Tibial artery (tissue), 4 donors: ENCODE results near the gene CLECL1.
"Not testable (repeated sequence)": the region's sequence is repeated elsewhere in the genome, so short reads cannot be mapped to it uniquely, and the experiment has no call there.

Experiments
- DNase-seq, 2 donors: peaks; one replicate each; pipeline ENCODE4 v3.0.0-alpha.2; 2019
- H3K27ac ChIP-seq, 2 donors: fragments of 200-600 bp; sonication (generic) in 1 of 2; 1 replicate in 1 of 2; 2 replicates in 1 of 2; pipeline ENCODE4 v1.5.1; 2018 to 2019; ENCODE audit warnings: mild to moderate bottlenecking in 1 of 2
- H3K27me3 ChIP-seq, 2 donors: fragments of 200-600 bp; sonication (generic) in 1 of 2; one replicate each; pipeline versions ENCODE4 v1.5.1 to v1.6.0; 2016 to 2019
- H3K36me3 ChIP-seq, 3 donors: fragments of 200-600 bp; sonication (generic) in 2 of 3; one replicate each; pipeline ENCODE4 v1.5.1; 2016 to 2019; ENCODE audit warnings: mild to moderate bottlenecking in 2 of 3
- H3K4me1 ChIP-seq, 4 donors: fragments of 200-600 bp; sonication (generic) in 2 of 4; 1 replicate in 3 of 4; 2 replicates in 1 of 4; pipeline ENCODE4 v1.5.1; 2016 to 2019
- H3K4me3 ChIP-seq, 2 donors: fragments of 200-600 bp; sonication (generic) in 1 of 2; 1 replicate in 1 of 2; 2 replicates in 1 of 2; pipeline ENCODE4 v1.5.1; 2018 to 2019; ENCODE audit warnings: mild to moderate bottlenecking in 2 of 2
- H3K9me3 ChIP-seq, 3 donors: fragments of 200-600 bp; sonication (generic) in 1 of 3; one replicate each; pipeline ENCODE4 v1.5.1; 2016 to 2019
- intact Hi-C: fragments of 100-400 bp; cut with DNase I; formaldehyde crosslinking; loops from one replicate; pipeline ENCODE4 v1.15.0; 2023; ENCODE audit warnings: low total_unique reads
- TF ChIP-seq, protein P1 (sequence below), 2 experiments: fragments of 200-600 bp in 1 of 2; fragments of 450-650 bp in 1 of 2; IDR thresholded peaks; one replicate each; pipeline ENCODE4 v1.5.1; 2017 to 2019; ENCODE audit warnings: antibody characterized with exemption in 2 of 2, mild to moderate bottlenecking in 1 of 2, moderate library complexity in 1 of 2

Gene CLECL1

GRCh38 chr12:9706086-9706685, 26.7 kb downstream of the CLECL1 start:
- H3K4me1 ChIP-seq: no peaks in the 10 kb centered on the region
- no peak overlapping the region for H3K27ac ChIP-seq
- no peak overlapping the region for H3K4me3 ChIP-seq
- intact Hi-C loops: loop anchor here (5.0 kb wide), 1 partner anchor 69 kb away; no protein-coding TSS in a partner anchor
- DNase-seq: no peak
- TF ChIP-seq, protein P1, sequence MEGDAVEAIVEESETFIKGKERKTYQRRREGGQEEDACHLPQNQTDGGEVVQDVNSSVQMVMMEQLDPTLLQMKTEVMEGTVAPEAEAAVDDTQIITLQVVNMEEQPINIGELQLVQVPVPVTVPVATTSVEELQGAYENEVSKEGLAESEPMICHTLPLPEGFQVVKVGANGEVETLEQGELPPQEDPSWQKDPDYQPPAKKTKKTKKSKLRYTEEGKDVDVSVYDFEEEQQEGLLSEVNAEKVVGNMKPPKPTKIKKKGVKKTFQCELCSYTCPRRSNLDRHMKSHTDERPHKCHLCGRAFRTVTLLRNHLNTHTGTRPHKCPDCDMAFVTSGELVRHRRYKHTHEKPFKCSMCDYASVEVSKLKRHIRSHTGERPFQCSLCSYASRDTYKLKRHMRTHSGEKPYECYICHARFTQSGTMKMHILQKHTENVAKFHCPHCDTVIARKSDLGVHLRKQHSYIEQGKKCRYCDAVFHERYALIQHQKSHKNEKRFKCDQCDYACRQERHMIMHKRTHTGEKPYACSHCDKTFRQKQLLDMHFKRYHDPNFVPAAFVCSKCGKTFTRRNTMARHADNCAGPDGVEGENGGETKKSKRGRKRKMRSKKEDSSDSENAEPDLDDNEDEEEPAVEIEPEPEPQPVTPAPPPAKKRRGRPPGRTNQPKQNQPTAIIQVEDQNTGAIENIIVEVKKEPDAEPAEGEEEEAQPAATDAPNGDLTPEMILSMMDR (IDR thresholded peaks at IDR 0.05): no peak
- H3K36me3 ChIP-seq: no peaks in the 10 kb centered on the region
- H3K9me3 ChIP-seq: no peaks in the 10 kb centered on the region
- H3K27me3 ChIP-seq: no peaks in the 10 kb centered on the region

- H3K9me3 ChIP-seq, intact Hi-C loops: not testable (repeated sequence)
Observed at GRCh38 chr12:9704561-9704960, 28.3 kb downstream of the CLECL1 start.

DNA sequence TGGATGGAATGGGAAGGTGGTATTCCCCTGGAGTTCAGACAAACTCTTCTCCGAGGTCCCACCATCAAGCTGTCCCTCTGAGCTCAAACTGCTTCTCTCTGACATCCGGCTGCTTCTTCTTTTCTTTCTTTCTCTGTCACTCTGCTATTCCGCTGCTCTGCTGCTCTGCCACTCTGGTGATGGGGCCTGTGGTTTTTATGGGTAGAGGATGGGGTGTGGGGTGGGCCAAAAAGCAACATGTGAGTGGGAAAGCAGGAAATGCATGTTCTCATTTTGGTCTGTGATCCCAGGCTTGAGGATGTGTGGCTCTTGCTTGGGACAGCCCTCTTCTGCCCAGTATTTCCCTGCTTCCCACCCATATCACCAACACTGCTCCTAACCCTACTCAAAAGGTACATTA, 30.6 kb downstream of the CLECL1 start:
- no peaks in the 10 kb centered on the region for H3K36me3 ChIP-seq
- no peaks in the 10 kb centered on the region for H3K9me3 ChIP-seq
- H3K27me3 ChIP-seq: no peaks in the 10 kb centered on the region
- DNase-seq: no peak
- H3K4me1 ChIP-seq: no peaks in the 10 kb centered on the region
- H3K27ac ChIP-seq: no peak overlapping the region
- no peak overlapping the region for H3K4me3 ChIP-seq
- TF ChIP-seq, protein P1 (IDR thresholded peaks at IDR 0.05): no peak
- intact Hi-C loops: no loop called here

More at GRCh38 chr12:9704561-9704960, 28.3 kb downstream of the CLECL1 start:
- not testable (repeated sequence) for H3K4me1 ChIP-seq, H3K27ac ChIP-seq, DNase-seq, H3K4me3 ChIP-seq, H3K27me3 ChIP-seq, H3K36me3 ChIP-seq

DNA sequence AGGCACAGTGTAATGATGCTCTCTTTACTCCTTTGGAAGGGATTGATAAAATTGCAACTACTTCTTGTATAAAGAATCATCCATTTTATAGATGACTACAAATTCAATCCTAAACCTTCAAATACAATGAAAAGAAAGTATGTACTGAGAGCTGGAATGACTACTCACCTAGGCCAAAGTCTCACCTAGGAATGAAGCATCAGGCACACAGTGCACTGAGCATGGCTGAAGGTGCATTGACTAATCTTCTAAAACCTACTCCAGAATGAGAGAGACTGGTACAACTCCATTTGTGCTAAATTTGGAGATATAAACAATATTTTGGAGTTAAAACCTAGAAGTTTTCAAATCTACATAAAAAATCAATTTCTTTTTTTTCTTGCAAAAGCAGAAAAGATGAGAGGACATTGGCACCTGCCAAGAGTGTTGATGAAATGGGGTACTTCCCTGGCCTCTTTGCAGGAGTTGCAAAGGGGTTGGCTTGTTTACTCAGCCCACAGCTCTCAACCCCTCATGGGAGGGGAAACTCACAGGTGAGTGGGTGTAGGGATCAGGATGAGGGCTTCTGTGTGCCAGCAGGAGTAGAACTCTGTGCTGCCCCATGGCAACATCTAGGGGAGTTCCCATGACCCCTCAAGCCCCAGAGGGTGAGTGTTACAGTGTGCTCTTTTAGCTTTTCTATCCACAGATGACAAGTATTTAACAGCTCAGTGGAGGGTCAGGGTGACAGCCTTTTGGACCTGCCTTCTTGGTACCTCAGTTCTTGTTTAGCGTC, 31.3 kb downstream of the CLECL1 start:
- TF ChIP-seq, protein P1 (IDR thresholded peaks at IDR 0.05): no peak
- H3K4me3 ChIP-seq: no peak overlapping the region
- H3K27me3 ChIP-seq: no peaks in the 10 kb centered on the region
- H3K27ac ChIP-seq: no peak overlapping the region
- no peak for DNase-seq
- intact Hi-C loops: no loop called here
- H3K4me1 ChIP-seq: no peaks in the 10 kb centered on the region
- H3K36me3 ChIP-seq: no peaks in the 10 kb centered on the region
- no peaks in the 10 kb centered on the region for H3K9me3 ChIP-seq

GRCh38 chr12:9700606-9700956, 32.3 kb downstream of the CLECL1 start:
- TF ChIP-seq, protein P1 (IDR thresholded peaks at IDR 0.05): no peak
- H3K36me3 ChIP-seq: peaks cover under 1 to 1% (median under 1%) of the 10 kb centered on the region in 3 donors
- H3K27ac ChIP-seq: no peak overlapping the region
- no peak for DNase-seq
- H3K27me3 ChIP-seq: no peaks in the 10 kb centered on the region
- no peaks in the 10 kb centered on the region for H3K4me1 ChIP-seq
- H3K4me3 ChIP-seq: no peak overlapping the region
- H3K9me3 ChIP-seq: peaks cover 0 to under 1% (median 0%) of the 10 kb centered on the region in 3 donors
- intact Hi-C loops: no loop called here

- Histone ChIP-seq H3K4me3 (no peak overlapping the region), H3K4me1 (no peaks in the 10 kb centered on the region), H3K36me3 (peaks cover 6 to 7% (median 6%) of the 10 kb centered on the region in 3 donors), H3K27ac (no peak overlapping the region), H3K9me3 (peaks cover 0 to 6% (median 0%) of the 10 kb centered on the region in 3 donors), H3K27me3 (no peaks in the 10 kb centered on the region)
- TF ChIP-seq, protein P1 (IDR thresholded peaks at IDR 0.05): no peak
- intact Hi-C loops: no loop called here
- DNase-seq: no peak
Observed at GRCh38 chr12:9699898-9700605, 32.8 kb downstream of the CLECL1 start.
